ENCODE measurements around the gene C8G.

Gene C8G

GRCh38 chr9:136953771-136954269 is 8.8 kb downstream of the C8G start:
- DNase-seq (ENCODE audit: low read depth): no peak

DNA sequence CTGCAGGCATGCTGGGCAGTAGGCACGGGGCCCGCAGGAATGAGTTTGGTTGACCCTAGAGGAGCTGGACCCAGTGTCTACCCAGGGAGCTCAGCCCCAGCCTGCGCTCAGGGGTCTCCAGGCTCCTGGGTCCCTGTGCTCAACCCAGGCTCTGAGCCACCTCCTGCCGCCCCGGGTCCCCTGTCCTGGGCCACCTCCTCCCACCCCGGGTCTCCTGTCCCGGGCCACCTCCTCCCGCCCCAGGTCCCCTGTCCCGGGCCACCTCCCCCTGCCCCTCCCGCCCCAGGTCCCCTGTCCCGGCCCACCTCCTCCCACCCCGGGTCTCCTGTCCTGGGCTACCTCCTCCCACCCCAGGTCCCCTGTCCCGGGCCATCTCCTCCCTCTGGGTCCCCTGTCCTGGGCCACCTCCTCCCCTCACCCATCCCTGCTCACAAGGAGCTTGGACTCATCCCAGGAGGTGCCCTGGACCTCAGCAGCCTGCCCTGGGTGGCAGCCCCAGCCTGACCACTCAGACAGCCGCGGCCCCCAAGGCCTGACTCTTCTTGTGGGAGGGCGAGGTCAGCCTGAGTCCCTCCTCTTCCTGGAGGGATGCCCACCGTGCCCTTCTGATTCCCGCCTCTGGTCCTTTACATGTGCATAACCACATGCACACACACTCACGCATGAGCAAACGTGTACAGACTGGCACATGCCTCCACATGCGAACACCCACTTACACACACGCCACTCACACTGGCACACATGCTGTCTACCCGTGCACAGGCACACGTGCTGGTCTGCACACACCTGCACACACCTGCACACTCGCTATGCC is 9.4 kb downstream of the C8G start:
- DNase-seq (ENCODE audit: low read depth): no peak

DNA sequence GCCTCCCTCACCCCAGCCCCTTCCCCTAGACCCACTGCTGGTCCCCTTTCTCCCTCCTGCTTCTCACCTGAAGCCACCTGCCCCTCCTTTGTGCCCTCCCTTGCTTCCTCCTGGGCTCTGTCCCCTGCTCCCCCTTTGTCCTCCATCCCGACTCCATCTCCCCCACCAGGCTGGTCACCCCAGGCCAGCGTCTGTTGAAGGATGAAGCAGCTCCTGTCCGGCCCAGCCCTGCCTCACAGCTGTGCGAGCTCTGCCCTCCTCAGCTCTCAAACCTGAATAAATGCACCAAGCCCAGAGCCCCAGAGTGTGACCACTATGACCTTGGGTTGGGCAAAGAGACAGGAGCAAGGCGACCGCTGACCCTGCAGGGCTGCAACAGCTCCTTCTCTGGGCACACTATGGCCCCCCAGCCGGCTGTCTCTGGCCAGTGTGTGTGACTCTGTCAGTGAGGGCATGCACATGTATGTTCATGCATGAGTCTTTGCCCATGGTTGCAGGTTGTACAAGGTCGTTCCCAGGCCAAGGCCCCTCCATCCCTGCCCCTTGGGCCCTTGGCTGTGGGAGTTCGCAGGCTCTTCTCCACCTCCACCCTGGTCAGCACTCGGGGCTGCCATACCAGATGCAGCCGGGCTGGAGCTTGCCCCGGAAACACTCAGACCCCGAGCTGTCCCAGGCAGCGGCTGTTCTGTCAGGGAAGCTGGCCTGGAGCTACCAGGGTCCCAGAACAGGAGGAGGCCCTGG is 10.3 kb downstream of the C8G start:
- DNase-seq (ENCODE audit: low read depth): no peak

GRCh38 chr9:136955943-136956335 is 10.9 kb downstream of the C8G start:
- no peak for DNase-seq (ENCODE audit: low read depth)

DNA sequence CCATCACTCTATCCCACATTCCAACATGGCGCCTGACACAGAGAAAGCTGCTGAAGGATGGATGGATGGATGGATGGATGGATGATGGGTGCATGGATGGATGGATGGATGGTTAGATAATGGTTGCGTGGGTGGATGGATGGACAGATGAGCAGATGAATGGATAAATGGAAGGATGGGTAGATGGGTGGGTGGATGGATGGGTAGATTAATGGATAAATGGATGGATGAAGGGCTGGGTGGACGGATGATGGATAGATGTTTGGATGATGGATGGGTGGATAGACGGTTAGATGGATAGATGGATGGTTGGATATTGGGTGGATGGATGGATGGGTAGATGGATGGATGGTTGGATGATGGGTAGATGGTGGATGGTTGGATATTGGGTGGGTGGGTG is 11.6 kb downstream of the C8G start:
- no peak for DNase-seq (ENCODE audit: low read depth)

GRCh38 chr9:136957461-136957860 is 12.4 kb downstream of the C8G start:
- no peak for DNase-seq (ENCODE audit: low read depth)

GRCh38 chr9:136957901-136958300 is 12.9 kb downstream of the C8G start:
- DNase-seq (ENCODE audit: low read depth): no peak

DNA sequence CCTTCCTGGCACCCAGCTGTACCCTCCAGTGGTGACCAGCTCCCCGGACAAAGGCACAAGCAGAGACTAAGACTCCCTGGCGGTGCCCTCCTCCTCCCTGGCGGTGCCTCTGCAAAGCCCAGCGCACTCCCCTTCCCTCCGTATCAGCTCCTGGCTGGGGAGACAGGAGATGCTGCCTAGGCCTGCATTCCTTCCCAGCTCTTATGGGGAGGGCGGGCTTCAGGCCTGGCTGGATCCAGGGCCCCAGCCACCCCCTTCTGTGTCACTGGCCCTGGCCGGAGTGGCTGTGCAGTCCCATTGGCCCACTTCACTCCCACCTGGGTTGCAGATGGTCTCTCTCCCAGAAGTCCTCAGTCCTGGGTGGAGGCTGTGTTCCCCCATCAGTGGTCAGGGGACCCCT is 13.4 kb downstream of the C8G start:
- no peak for DNase-seq (ENCODE audit: low read depth)

DNA sequence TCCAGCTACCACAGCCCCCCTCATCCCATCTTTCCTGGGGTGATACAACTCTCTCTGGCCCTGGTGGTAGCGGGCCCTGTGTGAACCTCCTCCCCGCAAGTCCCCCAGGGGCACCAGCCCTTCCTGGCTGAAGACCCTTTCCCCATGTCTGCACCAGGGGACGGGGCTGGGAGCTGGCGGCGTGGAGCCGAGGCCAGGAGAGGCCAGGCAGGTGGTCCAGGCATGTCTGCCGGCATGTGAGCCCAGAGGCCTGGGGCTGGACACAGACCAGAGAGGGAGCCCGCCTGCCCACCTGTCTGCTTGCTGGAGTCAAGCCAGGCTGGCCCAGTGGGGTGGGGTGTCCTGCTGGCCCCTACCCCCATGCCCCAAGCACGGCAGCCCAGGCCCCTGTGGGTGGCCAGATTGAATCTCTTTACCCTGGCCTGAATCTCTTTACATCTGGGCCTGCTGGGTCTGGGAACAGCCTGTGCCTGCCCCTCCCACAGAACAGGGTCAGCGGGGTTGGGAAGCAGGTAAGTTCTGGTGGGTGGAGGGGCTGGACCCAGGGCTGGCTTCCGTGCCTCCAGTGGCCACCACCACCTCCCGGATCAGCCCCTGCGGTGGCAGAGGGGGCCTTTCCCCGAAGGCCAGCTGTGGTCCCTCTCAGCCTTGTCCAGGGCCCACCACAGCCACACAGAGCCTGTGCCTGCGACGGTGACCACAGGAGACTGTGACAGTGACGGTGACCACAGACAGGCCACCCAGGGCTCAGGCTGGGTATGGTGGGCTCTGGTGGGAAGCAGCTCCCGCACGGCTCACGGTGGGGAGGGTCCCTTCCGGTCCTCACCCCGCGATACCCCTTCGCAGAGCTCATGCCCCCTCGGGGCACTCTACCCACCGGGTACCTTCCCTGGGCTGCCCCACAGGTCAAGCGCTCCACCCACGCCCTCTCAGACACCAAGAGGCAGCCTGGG is 14.1 kb downstream of the C8G start:
- DNase-seq (ENCODE audit: low read depth): no peak

DNA sequence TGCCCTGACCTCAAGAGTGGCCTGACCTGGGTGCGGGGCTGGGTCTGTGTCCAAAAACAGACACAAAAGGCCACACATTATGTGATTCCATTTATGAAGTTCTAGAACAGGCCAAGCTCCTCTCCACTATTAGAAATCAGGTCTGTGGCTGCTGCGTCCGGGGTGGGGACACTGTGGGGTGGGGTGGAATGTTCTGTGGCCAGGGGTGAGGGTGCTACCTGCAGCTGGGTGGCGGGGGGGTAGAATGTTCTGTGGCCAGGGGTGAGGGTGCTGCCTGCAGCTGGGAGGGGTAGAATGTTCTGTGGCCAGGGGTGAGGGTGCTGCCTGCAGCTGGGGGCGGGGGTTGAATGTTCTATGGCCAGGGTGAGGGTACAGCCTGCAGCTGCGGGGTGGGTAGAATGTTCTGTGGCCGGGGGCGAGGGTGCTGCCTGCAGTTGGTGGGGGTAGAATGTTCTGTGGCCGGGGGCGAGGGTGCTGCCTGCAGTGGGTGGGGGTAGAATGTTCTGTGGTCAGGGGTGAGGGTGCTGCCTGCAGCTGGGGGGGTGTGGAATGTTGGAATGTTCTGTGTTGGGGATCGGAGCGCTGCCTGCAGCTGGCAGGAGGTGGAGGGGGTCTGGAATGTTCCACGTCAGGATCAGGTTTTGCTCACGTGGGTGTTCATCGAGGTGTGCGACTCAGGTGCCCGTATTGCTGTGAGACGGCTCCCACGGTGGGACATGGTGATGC is 15.3 kb downstream of the C8G start:
- no peak for DNase-seq (ENCODE audit: low read depth)

DNA sequence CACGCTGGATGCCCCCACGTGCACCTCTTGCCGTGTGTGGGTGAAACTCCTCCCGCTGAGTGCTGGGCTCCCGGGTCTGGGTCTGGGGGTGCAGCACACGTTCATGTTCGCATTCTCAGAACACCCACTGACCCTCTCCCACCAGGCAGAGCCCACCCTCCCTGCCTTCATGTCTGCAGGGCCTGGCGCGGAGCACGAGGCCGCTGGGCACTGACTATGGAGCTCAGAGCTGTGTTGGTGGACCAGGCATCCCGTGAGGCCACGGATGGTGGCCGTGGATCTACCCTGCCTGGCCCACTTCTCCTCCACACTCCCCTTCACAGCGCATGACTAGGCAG is 15.9 kb downstream of the C8G start:
- DNase-seq (ENCODE audit: low read depth): no peak

DNA sequence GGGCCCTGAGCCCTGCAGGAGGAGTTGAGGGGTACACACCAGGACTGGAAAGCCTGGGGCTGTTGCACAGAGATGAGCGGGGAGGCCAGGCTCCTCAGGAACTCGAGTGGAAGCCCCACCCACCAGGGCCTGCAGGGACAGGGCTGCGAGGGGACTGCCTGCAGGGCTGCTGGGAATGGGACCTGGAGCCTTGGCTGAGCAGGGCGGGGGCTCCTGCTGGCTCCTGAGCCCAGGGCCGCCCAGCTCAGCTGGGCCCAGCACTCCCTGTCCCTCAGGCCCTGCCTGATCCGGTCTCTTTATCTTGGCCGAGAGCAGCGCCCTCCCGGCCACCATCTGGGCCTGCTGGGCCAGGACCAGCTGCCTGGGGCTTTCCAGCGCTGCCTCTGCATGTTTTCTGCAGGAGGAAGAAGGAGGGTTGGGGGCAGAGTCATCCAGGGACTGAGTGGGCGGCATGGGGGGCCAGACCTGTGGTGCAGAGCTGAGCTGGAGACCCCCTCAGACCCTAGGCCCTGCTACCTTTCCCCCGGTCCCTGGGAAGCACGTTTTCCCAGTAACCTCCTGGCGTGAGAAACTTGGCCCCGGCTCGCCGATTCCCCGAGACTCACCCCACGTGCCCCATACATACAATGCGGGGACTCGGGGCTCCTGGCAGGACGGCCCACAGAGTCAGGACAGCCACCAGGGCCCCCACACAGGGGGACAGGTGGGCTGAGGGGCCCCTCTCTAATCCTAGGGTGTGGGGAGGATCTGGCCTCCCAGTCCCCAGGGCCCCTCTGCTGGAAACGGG is 16.4 kb downstream of the C8G start:
- no peak for DNase-seq (ENCODE audit: low read depth)

GRCh38 chr9:136962163-136962562 is 17.1 kb downstream of the C8G start:
- DNase-seq (ENCODE audit: low read depth): no peak

DNA sequence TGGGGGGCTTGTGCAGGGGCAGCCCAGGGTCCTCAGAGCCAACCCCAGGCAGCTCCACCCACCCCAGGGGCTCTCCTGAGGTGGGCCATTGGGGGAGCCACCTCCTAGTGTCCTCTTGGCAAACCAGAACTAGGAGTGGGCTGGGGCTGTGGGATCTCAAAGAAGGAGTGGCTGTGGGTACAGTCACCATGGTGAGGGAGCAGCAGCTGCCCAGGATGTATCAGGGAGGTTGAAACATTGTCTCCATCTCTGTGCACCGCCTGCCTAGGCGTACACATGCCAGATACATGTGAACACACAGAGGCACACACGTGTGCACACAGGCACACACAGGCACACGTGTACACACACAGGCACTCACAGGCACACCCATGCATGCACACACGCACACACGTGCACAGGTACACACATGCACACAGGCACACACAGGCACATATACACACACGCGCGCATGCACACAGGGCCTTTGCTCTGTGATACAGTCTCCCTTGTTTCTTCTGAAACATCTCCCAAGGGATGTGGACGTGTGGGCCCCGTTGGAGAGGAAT is 17.7 kb downstream of the C8G start:
- DNase-seq (ENCODE audit: low read depth): no peak

DNA sequence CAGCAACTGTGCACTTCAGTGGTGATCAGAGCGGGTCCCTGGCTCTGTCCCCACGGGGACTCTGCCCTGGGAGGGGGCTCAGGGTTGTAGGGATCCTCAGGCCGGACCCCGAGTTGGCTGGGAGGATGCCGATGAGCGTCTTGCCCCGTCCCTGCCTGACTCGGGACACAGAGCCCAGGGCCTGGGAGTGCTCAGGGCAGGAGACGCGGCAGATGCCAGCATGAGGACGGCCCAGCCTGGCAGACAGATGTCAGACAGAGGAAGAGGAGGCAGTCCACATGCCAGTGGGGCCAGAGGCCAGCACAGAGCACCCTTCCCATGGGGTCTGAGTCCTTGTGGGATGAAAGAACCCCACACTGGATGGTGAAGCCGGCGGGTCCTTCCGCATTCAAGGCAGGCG is 18.3 kb downstream of the C8G start:
- DNase-seq (ENCODE audit: low read depth): no peak

DNA sequence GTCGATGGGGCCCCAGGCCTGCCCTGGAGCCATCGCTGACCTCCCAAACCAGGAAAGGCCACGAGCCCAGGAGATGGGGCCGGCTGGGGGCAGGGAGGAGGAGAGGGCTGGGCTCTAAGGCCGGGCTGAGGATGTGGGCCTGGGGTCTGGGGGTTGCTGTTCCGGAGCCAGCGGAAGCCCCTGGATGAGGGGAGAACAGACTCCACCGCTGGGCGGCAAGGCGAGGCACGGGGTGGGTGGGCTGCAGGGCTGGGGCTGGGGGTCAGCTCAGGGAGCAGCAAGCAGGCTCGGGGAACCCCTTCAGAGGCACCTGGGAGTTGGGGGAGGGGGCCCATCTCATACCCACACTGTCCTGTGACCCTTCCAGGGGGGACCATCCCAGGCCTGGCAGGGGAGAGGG is 18.7 kb downstream of the C8G start:
- DNase-seq (ENCODE audit: low read depth): no peak

DNA sequence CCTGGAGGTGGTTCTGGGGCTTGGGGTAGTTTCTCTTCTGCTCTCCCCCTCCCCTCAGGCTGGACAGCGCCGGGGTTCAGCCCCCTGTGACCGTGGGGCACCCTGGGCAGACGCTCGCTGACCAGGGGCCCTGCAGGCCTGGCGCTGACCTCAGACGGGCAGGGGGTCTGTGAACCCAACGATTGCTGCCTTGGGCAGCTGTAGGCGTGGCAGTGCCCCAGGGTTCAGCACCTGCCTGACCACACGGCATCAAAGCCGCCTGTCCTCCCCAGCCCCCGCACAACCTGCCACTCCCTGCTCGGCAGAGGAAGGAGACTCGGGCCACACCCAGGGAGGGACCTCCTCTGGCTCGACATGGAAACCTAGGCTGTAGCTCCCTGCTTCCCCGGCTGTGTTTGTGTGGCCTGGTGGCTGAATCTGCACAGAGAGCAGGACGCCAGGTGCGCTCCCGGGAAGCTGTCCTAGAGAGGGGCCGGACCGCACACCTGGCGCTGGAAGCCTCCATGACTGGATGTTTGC is 19.2 kb downstream of the C8G start:
- no peak for DNase-seq (ENCODE audit: low read depth)

GRCh38 chr9:136964833-136965422 is 19.9 kb downstream of the C8G start:
- no peak for DNase-seq (ENCODE audit: low read depth)

- no peak for DNase-seq (ENCODE audit: low read depth)
These were observed 20.9 kb downstream of the C8G start for GRCh38 chr9:136965771-136966484.

All from stimulated activated CD8-positive, alpha-beta memory T cell treated with anti-CD3 and anti-CD28 coated beads, Interleukin-15, amount 100 ng/mL, for 24 hours (primary cell).